NCI-H2171 (cell line): ENCODE data around the gene MECR.
"Not testable (repeated sequence)": the region's sequence is repeated elsewhere in the genome, so short reads cannot be mapped to it uniquely, and the experiment has no call there.

Experiments used
- DNase-seq: peaks from one replicate; lab custom pipeline; 2025; lab: John Stamatoyannopoulos, UW

MECR gene

DNA sequence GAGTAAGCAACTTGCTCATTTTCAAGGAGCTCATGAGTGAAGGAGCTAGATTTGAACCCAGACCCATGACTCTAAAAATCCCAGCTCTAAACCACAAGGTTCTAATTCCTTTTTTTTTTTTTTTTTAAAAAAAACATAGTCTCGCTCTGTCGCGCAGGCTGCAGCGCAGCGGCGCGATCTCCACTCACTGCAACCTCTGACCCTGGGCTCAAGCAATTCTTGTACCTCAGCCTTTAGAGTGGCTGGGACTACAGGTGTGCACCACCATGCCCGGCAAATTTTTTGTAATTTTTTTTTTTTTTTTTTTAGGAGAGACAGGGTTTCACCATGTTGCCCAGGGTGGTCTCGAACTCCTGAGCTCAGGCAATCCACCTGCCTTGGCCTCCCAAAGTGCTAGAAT, 62.8 kb downstream of the MECR start:
- no peak for DNase-seq

- no peak for DNase-seq
Observed at GRCh38 chr1:29166291-29166878, 64.3 kb downstream of the MECR start.

- DNase-seq, result no peak
Observed at GRCh38 chr1:29164588-29164987, 66.1 kb downstream of the MECR start.

GRCh38 chr1:29162476-29163138, 68.1 kb downstream of the MECR start:
- no peak for DNase-seq

GRCh38 chr1:29162025-29162424, 68.7 kb downstream of the MECR start:
- DNase-seq, result no peak

DNA sequence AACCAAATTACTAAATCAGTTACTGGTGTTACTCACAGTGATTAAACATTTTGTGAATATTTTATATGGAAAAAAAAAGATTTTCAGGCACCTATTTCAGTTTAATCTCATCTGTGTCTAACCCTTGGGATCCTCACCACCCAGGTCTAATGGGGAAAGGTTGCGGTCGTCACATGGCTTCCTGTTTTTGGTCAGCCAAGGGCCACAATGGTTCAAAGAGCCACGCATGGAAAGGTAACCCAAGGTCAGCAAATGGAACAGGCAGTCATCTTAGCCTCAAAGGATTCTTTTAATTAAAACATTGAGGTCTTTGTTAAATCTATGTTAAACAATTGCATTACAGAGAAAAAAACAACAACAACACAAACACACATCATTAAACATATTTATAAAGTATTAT, 71.0 kb downstream of the MECR start:
- no peak for DNase-seq

DNA sequence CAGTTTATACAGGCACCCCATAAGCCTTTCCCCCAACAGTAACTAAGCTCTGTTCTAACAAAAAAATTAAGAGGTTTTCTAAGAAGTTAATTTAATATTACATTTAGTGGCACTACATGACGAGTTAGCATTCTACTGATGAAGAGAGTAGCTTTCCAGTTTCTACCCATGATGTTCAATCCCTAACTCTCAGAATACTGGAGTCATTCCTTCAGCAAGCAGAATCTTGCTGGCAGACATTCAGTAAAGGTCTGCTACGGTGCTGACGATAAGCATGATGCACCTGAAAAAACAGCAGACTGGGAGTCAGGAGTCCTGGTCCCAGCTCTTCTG, 73.5 kb downstream of the MECR start:
- no peak for DNase-seq

DNA sequence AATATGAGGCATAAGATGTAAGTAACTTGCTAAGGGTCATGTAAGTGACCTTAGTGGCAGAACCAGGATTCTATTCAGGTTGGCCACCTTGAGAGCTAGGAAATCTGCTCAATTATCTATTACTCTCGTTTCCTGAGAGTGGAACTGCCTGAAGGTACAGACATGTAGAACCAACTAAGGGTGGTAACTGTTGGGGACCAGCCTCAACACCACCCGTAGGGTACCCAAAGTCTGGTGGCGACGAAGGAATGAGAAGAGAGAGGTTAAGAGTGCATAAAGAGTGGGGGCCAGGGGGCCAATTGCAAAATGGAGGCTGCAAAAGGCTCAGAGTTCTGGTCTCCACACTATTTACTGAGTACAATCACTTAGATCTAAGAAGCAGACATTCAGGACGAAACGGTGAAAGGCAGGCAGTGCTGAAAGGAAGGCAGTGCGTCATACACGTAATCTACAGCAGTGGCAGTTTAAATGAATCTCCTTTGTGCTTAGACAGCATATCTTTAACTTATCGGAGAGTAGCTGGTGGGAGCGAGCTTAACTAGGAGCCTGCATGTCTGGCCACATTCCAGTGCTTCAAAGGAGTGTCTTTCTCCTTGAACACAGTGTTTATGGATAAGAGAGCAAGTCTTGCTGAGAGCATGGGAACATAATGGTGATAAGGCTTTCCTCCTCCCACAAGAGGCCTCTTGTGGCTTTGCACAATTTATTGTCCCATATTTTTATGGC, 74.0 kb downstream of the MECR start:
- DNase-seq, result no peak

GRCh38 chr1:29152046-29152805, 78.5 kb downstream of the MECR start:
- DNase-seq, result no peak

DNA sequence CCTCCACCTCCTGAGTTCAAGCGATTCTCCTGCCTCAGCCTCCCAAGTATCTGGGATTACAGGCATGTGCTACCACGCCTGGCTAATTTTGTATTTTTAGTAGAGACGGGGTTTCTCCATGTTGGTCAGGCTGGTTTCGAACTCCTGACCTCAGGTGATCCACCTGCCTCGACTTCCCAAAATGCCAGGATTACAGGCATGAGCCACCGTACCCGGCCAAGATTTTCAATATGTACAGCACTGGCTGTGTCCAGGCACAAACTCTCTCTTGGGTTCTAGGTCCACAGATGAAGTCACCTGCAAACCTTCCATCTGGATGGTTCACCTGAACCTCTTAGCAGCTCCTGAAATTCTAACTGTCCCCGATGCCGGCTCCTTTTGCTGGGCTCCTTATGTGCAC, 80.4 kb downstream of the MECR start:
- not testable (repeated sequence) for DNase-seq

DNA sequence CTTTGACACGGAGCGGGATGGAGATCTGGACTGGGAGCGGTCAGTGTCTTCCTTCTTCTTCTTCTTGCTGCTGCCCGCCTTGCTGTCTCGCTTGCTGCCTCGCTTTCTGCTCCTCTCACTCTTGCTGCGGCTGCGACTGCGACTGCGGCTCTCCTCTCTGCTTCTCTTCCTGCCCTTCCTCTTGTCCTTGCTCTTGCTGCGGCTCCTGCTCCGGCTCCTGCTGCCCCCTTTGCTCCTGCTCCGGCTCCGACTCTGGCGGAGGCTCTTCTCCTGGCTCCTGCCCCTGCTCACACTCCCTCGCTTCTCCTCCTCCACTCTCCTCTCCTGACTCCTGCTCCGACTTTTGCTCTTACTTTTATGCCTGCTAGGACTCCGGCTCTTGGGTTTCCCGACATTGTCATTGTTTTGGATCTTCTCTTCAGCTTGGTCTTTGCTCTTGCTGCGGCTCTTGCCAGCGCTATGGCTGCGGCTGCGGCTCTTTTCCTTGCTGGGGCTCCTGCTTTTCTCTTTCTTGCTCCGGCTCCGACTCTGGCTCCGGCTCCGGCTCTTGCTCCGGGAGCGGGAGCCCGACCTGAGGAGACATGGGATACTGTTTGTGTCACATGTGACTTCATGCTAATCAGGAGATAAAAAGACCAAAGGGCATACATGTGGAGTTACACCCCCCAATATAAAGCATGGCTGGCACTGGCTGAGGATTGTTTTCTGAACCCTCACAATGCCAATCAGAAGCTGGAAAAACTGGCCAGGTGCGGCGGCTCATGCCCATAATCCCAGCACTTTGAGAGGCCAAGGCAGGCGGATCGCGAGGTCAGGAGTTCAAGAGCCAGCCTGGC, 81.9 kb downstream of the MECR start:
- DNase-seq, result no peak

- DNase-seq, result no peak
Observed at GRCh38 chr1:29145739-29146437, 84.8 kb downstream of the MECR start.

DNA sequence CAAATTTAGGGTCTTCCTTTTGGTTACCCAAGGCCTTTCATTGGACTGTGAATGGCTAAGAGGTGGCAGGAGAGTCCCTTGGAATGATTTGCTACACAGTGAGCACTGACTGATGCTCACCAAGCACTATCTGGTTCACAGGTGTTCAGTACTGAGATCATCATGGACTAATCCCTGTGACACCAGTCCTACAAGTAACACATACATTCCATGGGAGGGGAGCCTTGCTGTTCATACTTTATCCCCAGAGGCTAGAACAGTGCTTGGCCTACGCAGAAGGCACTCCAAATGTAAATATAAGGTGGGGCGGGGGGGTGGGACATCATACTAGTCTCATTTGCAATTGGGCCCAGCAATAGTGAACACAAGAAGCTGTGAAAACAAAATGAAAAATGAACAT, 86.6 kb downstream of the MECR start:
- DNase-seq, result no peak

DNA sequence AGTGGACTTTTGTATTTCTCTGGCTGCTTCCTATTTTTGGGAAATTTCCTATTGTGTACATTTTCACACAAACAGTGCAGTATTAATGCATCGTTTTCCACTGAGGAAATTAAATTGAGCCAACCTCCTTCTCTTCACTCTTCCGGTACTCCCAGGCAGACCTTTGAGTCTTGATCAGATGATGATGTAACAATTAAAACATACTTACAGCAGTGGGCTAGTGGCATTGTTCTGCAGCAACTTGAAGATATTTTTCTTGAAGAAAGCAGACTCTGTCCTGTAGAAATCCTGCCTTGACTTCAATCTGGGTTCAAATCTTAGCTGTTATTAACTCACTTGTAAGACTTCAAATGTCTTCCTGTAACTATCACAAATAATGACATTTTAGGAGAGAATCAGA, 88.0 kb downstream of the MECR start:
- DNase-seq, result no peak
